ENCODE measurements around the gene ATP10D. TPM values are rescaled to one million over a fixed set of nuclear protein-coding genes. Genes with fewer than 3 reads are reported as not detected.

Gene ATP10D
- total RNA-seq, 4 donors from 2014 or later, result 13.5 to 28.2 (median 18.0) TPM

DNA sequence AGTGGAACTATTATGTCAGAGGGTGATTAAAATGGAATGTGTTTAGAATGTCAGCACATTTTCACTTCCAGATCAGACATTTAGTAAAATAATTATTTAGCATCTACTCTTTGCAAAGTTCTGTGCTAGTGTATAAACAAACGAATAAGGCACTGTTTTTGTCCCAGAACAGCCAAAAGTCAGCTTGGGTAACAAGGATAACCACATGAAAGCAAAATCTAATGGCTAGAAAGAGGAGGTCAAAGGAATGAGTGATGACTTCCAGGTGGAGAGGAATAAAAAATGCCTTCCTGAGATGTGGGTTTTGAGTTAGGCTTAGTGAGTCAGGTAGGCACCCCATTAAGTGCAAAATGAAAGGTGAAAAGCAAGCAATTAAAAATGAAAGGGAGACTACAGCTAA, 112.6 kb downstream of the ATP10D start:
- H3K27me3 ChIP-seq, result no peaks in the 10 kb centered on the region
- no peak overlapping the region for H3K4me3 ChIP-seq
- 58 to 62% methylated on average over 1 of the region's 1 CpG for WGBS, 2 donors
- no peak for DNase-seq (ENCODE audit: low spot score in 2 of 2)
- H3K36me3 ChIP-seq, result peaks cover 0 to 19% (median 0%) of the 10 kb centered on the region in 3 donors
- no peak overlapping the region for H3K27ac ChIP-seq
- peaks cover 0 to 4% (median 0%) of the 10 kb centered on the region in 4 donors for H3K9me3 ChIP-seq
- TF ChIP-seq POLR2A (IDR thresholded peaks at IDR 0.05) (no peak), EP300 (IDR thresholded peaks at IDR 0.05) (no peak)
- TF ChIP-seq, protein P1, sequence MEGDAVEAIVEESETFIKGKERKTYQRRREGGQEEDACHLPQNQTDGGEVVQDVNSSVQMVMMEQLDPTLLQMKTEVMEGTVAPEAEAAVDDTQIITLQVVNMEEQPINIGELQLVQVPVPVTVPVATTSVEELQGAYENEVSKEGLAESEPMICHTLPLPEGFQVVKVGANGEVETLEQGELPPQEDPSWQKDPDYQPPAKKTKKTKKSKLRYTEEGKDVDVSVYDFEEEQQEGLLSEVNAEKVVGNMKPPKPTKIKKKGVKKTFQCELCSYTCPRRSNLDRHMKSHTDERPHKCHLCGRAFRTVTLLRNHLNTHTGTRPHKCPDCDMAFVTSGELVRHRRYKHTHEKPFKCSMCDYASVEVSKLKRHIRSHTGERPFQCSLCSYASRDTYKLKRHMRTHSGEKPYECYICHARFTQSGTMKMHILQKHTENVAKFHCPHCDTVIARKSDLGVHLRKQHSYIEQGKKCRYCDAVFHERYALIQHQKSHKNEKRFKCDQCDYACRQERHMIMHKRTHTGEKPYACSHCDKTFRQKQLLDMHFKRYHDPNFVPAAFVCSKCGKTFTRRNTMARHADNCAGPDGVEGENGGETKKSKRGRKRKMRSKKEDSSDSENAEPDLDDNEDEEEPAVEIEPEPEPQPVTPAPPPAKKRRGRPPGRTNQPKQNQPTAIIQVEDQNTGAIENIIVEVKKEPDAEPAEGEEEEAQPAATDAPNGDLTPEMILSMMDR (IDR thresholded peaks at IDR 0.05), result no peak
- no peaks in the 10 kb centered on the region for H3K4me1 ChIP-seq

DNA sequence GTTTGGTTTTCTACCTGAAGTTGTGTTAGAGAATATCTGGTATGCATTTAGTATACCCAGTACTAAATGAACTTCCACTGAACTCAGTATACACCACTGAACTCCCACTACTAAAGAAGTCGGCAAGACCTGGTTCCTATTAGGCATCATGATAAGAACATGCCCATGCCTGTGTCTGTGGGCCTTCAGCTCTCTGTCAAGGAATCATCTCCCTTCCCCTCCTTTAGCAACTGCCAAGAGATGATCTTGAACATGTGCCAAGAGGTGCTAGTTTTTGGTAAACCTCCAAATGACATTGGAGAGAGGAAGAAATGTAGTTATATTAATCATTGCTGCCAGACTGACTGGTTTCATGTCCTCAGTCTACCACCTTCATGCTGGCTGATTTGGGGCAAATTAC, 113.2 kb downstream of the ATP10D start:
- 62 to 70% methylated on average over 1 of the region's 1 CpG for WGBS, 2 donors
- H3K27ac ChIP-seq, result no peak overlapping the region
- H3K36me3 ChIP-seq, result peaks cover 0 to 25% (median 0%) of the 10 kb centered on the region in 3 donors
- no peaks in the 10 kb centered on the region for H3K4me1 ChIP-seq
- TF ChIP-seq, protein P1 (IDR thresholded peaks at IDR 0.05), result no peak
- TF ChIP-seq EP300 (IDR thresholded peaks at IDR 0.05) (no peak), POLR2A (IDR thresholded peaks at IDR 0.05) (no peak)
- H3K27me3 ChIP-seq, result no peaks in the 10 kb centered on the region
- no peak for DNase-seq (ENCODE audit: low spot score in 2 of 2)
- H3K4me3 ChIP-seq, result no peak overlapping the region
- peaks cover 0 to 9% (median 0%) of the 10 kb centered on the region in 4 donors for H3K9me3 ChIP-seq

DNA sequence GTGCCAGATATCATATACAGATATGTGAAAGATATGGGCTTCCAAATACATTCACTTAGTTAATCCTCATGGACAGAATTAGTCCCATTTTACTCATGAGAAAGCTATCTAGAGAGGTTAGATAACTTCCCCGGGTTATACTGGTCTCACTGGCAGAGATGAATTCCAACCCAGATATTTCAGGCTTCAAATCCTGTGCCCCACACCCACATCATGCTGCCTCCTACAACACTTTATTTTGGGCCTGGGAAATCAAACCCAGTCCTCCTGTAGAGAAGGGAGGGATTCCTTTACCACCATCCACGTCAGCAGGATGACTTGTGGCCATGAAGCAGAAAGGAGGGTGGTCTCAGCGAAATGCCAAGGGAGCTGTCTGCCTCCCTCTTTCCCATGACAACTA, 113.8 kb downstream of the ATP10D start:
- no peaks in the 10 kb centered on the region for H3K4me1 ChIP-seq
- H3K9me3 ChIP-seq, result peaks cover 0 to 9% (median 0%) of the 10 kb centered on the region in 4 donors
- no peak overlapping the region for H3K4me3 ChIP-seq
- 85 to 88% methylated on average over 3 of the region's 3 CpGs for WGBS, 2 donors
- TF ChIP-seq POLR2A (IDR thresholded peaks at IDR 0.05) (no peak), EP300 (IDR thresholded peaks at IDR 0.05) (no peak)
- TF ChIP-seq, protein P1 (IDR thresholded peaks at IDR 0.05), result no peak
- H3K27ac ChIP-seq, result no peak overlapping the region
- no peak for DNase-seq (ENCODE audit: low spot score in 2 of 2)
- H3K36me3 ChIP-seq, result peaks cover 0 to 28% (median 0%) of the 10 kb centered on the region in 3 donors
- no peaks in the 10 kb centered on the region for H3K27me3 ChIP-seq

DNA sequence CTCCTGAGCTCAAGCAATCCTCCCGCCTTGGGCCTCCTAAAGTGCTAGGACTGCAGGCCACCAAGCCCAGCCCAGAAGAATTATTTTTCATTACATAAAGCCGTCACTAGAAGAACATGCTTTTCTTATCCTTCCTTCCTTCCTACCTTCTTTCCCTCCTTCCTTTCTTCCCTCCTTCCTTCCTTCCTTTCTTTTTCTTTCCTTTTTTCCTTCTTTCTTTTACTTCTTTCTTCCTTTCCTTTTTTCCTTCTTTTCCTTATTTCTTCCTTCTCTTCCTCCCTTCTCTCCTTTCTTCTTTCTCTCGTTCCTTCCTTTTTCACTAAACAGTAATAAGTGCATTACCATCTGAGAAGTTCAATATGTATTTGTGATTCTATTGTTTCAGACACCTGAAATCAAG, 121.4 kb downstream of the ATP10D start:
- Histone ChIP-seq H3K4me1 (no peaks in the 10 kb centered on the region), H3K27ac (no peak overlapping the region), H3K36me3 (peaks cover 0 to 26% (median 0%) of the 10 kb centered on the region in 3 donors), H3K9me3 (peaks cover 0 to 9% (median 0%) of the 10 kb centered on the region in 4 donors), H3K27me3 (no peaks in the 10 kb centered on the region), H3K4me3 (no peak overlapping the region)
- TF ChIP-seq EP300 (IDR thresholded peaks at IDR 0.05), result no peak
- TF ChIP-seq, protein P1 (IDR thresholded peaks at IDR 0.05), result no peak
- no peak for TF ChIP-seq POLR2A (IDR thresholded peaks at IDR 0.05)
- 92 to 97% methylated on average over 3 of the region's 3 CpGs for whole genome bisulfite sequencing, 2 donors
- DNase-seq (ENCODE audit: low spot score in 2 of 2), result no peak

DNA sequence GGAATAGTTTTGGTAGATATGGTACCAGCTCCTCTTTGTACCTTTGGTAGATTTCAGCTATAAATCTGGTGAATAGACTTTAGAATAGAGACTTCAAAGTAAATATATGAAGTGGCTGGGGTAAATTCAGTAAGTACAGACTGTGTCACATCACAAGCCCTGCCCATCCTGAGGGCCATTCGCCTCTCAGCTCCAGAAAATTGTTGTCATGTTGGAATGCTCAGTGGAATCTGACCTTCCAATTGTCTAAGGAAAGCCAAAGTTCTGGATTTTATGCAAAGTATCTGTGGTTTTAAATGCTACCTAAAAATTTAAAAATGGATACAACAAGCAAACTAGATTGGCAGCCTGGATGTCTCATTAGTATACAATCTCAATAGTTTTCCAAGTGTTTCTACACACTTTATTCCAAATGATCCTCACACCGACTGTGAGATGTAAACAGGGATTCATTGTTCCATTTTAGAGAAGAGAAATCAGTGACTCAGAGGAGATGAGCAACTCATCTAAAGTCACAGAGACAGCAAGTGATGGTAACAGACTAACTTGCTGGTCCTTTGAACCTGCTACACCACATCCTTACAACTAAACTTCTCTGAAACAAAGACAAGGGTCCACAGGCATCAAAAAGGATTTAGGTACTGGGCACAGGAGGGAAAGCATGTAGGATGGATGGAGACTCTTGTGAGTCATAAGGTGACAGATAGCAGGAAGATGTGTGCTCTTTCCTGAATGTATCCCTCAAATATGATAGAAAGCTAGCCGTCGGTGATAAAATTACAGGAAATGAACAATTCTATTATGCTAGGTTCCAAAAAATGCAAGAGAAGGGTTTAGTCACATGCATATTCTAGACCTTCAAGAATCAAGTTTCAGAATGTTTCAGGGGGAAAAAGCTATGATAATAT, 127.3 kb downstream of the ATP10D start:
- Histone ChIP-seq H3K36me3 (peaks cover 0 to 3% (median 0%) of the 10 kb centered on the region in 3 donors), H3K4me1 (no peaks in the 10 kb centered on the region), H3K27ac (no peak overlapping the region), H3K9me3 (no peaks in the 10 kb centered on the region), H3K27me3 (no peaks in the 10 kb centered on the region), H3K4me3 (no peak overlapping the region)
- TF ChIP-seq, protein P1 (IDR thresholded peaks at IDR 0.05), result no peak
- 60 to 84% methylated on average over 4 of the region's 4 CpGs for whole genome bisulfite sequencing, 2 donors
- no peak for DNase-seq (ENCODE audit: low spot score in 2 of 2)

Measured in tibial nerve (tissue), 4 donors.